Colonic mucosa (tissue), 4 donors: Measurements from ENCODE around the gene TTC24. TPM values are rescaled to one million over a fixed set of nuclear protein-coding genes. Genes with fewer than 3 reads are reported as not detected.

Experiments used
- DNase-seq: peaks from one replicate; pipeline ENCODE4 v3.0.0-alpha.2; 2020
- H3K27ac ChIP-seq: fragments of 200-600 bp; one replicate; pipeline ENCODE4 v1.8.0; 2021
- H3K27me3 ChIP-seq: fragments of 200-600 bp; one replicate; pipeline ENCODE4 v1.8.0; 2021
- H3K36me3 ChIP-seq: fragments of 200-600 bp; one replicate; pipeline ENCODE4 v1.8.0; 2021
- H3K4me1 ChIP-seq: fragments of 200-600 bp; one replicate; pipeline ENCODE4 v1.8.0; 2021; ENCODE audit warnings: mild to moderate bottlenecking
- H3K4me3 ChIP-seq: fragments of 200-600 bp; one replicate; pipeline ENCODE4 v1.8.0; 2021
- H3K9ac ChIP-seq, 2 donors: one replicate each; pipeline ENCODE4 v1.7.0; 2013; ENCODE audit warnings: control low read depth in 2 of 2, low read depth in 2 of 2, low read length in 2 of 2
- H3K9me3 ChIP-seq: fragments of 200-600 bp; one replicate; pipeline ENCODE4 v1.8.0; 2021
- intact Hi-C: fragments of 100-400 bp; cut with DNase I; formaldehyde crosslinking; loops from one replicate; pipeline ENCODE4 v1.14.1; 2022
- total RNA-seq, 2 donors: library from RNA; stranded (reverse); fragmentation: NEBNext Ultra II Directional in 1 of 2; extraction: Animal tissue kit (Norgen Biotek cat#: 25700) in 1 of 2; gene quantifications; one replicate each; pipeline ENCODE4 v1.2.1, GENCODE V29; 2021
- TF ChIP-seq, protein P1 (sequence below): fragments of 200-600 bp; IDR thresholded peaks from one replicate; pipeline ENCODE4 v1.8.0; 2022; ENCODE audit warnings: antibody characterized with exemption, mild to moderate bottlenecking
- donor health status: healthy.
- donor health status: DM: no; HTN: no; CAD: no.
- donor health status: DM: no; HTN: no; CAD: no.

The TTC24 gene
- total RNA-seq, 2 donors from 2014 or later: not detected

DNA sequence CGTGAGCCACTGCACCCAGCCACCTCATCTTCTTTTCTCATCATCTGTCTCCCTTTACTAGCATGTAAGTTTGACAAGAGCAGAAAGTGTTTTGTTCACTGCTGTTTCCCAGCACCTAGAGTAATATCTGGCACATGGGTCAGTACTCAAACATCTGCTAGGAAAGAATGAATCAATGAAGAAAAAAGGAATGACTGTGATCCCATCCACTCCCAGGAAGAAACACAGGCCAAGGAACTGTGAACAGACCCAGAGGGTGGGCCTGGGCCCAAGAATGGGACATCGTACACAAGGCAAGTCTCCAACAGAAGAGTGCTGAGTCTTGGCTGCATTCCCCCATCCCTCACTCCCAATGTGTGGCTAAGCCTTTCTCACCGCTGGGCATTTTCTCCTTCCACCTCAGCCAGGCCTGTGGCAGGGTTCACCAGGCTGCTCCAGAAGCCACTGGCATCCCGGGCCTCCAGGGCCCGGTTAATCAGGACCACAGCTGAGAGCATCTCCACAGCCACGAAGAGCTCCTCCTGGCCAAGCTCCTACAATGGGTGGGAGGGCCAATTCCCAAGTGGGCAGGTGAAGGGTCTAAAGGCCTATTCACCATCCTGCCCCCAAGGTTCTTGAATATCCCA lies 25.6 kb upstream of the TTC24 start:
- Histone ChIP-seq H3K9ac (no peak overlapping the region), H3K27ac (no peak overlapping the region), H3K27me3 (no peaks in the 10 kb centered on the region), H3K4me1 (no peaks in the 10 kb centered on the region), H3K36me3 (no peaks in the 10 kb centered on the region), H3K4me3 (no peak overlapping the region), H3K9me3 (no peaks in the 10 kb centered on the region)
- TF ChIP-seq, protein P1, sequence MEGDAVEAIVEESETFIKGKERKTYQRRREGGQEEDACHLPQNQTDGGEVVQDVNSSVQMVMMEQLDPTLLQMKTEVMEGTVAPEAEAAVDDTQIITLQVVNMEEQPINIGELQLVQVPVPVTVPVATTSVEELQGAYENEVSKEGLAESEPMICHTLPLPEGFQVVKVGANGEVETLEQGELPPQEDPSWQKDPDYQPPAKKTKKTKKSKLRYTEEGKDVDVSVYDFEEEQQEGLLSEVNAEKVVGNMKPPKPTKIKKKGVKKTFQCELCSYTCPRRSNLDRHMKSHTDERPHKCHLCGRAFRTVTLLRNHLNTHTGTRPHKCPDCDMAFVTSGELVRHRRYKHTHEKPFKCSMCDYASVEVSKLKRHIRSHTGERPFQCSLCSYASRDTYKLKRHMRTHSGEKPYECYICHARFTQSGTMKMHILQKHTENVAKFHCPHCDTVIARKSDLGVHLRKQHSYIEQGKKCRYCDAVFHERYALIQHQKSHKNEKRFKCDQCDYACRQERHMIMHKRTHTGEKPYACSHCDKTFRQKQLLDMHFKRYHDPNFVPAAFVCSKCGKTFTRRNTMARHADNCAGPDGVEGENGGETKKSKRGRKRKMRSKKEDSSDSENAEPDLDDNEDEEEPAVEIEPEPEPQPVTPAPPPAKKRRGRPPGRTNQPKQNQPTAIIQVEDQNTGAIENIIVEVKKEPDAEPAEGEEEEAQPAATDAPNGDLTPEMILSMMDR: no peak
- intact Hi-C loops: no loop called here
- DNase-seq: no peak

DNA sequence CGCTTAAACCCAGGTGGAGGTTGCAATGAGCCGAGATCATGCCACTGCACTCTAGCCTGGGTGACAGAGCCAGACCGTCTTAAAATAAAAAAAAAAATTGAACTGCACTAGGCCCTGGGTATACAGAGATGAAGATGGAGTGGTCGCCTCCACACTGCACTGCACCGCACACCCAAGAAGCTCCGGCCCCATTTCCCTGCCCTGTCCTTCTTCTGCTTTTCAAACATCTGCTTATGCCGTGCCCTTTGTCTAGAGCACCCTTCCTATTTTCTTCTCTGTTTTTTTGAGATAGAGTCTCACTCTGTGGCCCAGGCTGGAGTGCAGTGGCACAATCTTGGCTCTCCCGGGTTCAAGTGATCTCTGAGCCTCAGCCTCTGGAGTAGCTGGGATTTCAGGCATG lies 24.6 kb upstream of the TTC24 start:
- Histone ChIP-seq H3K36me3 (no peaks in the 10 kb centered on the region), H3K4me1 (no peaks in the 10 kb centered on the region), H3K4me3 (no peak overlapping the region), H3K27ac (no peak overlapping the region), H3K9me3 (no peaks in the 10 kb centered on the region), H3K9ac (no peak overlapping the region), H3K27me3 (no peaks in the 10 kb centered on the region)
- intact Hi-C loops: no loop called here
- DNase-seq: no peak
- TF ChIP-seq, protein P1: no peak

DNA sequence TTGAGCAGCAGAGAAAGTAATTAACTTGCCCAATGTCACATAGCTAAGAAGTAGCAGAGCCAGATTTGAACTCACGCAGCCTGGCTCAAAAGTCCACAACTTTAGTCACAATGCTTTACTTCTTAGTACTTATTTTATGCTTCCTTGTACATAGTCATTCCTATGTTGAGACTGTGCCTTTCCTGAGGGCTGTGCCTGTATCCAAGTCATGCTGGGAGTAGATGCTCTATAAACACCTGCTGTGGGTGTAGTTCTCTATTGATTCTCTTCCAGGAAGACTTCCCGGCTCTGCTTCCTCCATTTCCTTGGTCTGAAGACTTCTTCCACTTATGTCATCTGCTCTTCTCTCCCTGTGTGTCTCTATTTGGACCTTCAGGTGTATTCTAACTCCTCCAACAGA lies 23.8 kb upstream of the TTC24 start:
- no peak for DNase-seq
- no peak overlapping the region for H3K27ac ChIP-seq
- H3K36me3 ChIP-seq: no peaks in the 10 kb centered on the region
- TF ChIP-seq, protein P1: no peak
- no peak overlapping the region for H3K9ac ChIP-seq
- no peaks in the 10 kb centered on the region for H3K4me1 ChIP-seq
- no peaks in the 10 kb centered on the region for H3K27me3 ChIP-seq
- no peak overlapping the region for H3K4me3 ChIP-seq
- H3K9me3 ChIP-seq: no peaks in the 10 kb centered on the region
- intact Hi-C loops: no loop called here

DNA sequence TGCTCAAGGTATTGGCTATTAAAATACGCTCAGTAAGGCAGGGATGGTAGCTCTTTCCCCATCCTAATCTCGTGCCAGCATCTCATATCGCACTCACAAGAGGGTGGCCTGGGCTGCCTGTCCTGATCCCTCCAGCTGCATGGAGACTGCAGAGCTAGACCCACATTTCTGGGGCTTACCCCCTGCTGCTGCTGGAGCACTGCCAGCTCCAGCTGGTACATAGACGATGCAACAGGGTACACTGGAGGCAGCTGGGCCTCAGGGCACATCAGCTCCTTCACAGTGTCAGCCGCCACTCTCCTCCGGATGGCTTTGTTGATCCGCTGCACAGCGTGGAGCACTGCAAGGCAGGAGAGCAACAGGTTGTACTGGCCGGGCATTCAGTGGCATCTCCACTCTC lies 23.2 kb upstream of the TTC24 start:
- intact Hi-C loops: no loop called here
- no peak overlapping the region for H3K27ac ChIP-seq
- TF ChIP-seq, protein P1: no peak
- H3K9ac ChIP-seq: no peak overlapping the region
- no peak for DNase-seq
- no peaks in the 10 kb centered on the region for H3K9me3 ChIP-seq
- no peak overlapping the region for H3K4me3 ChIP-seq
- H3K27me3 ChIP-seq: no peaks in the 10 kb centered on the region
- no peaks in the 10 kb centered on the region for H3K4me1 ChIP-seq
- H3K36me3 ChIP-seq: no peaks in the 10 kb centered on the region

DNA sequence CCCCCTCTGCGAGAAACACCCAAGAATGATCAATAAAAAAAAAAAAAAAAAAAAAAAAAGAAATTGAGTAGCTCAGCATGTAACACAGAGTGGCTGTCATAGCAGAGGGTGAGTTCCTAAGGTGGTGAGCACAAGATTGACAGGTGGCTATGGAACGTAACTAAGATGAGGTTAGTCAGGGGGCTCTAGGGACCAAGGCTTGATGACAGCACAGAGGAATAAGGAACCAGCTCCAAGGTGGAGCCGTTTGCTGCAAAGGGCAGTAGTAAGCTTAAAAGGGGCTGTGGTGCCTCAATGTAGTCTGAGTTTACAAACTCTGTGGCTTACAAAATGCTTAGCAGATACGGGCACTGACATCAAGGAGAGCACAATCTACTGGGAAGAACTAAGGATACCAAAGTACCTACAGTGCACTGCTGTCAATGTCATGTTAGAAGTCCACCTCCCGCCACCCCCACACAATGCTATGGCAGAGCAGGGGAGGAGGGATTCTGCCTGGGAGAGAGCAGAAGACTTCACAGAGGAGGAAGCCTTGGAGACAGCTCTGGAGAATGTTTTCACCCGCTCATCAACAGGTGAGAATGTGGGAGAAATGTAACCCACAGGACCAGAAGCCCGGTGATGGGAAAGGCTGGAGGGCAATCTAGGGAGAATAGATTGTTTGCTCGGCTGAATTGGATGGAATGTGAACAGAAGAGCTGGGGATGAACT lies 20.3 kb upstream of the TTC24 start:
- Histone ChIP-seq H3K4me1 (no peaks in the 10 kb centered on the region), H3K36me3 (no peaks in the 10 kb centered on the region)
- intact Hi-C loops: no loop called here

More for the DNA sequence above, 20.3 kb upstream of the TTC24 start:
- H3K9ac ChIP-seq: no peak overlapping the region
- H3K27me3 ChIP-seq: no peaks in the 10 kb centered on the region
- no peak for DNase-seq
- TF ChIP-seq, protein P1: no peak
- no peaks in the 10 kb centered on the region for H3K9me3 ChIP-seq
- no peak overlapping the region for H3K27ac ChIP-seq
- H3K4me3 ChIP-seq: no peak overlapping the region
